GM21447 (cell line): ENCODE measurements around the gene CRLF2.
"Not testable (repeated sequence)": the region's sequence is repeated elsewhere in the genome, so short reads cannot be mapped to it uniquely, and the experiment has no call there.

ENCODE experiments used
- ATAC-seq: cut with Tn5 transposase; IDR thresholded peaks from one replicate; pipeline ENCODE4 v1.9.1; 2021; ENCODE audit not compliant: unreplicated experiment

CRLF2 gene

DNA sequence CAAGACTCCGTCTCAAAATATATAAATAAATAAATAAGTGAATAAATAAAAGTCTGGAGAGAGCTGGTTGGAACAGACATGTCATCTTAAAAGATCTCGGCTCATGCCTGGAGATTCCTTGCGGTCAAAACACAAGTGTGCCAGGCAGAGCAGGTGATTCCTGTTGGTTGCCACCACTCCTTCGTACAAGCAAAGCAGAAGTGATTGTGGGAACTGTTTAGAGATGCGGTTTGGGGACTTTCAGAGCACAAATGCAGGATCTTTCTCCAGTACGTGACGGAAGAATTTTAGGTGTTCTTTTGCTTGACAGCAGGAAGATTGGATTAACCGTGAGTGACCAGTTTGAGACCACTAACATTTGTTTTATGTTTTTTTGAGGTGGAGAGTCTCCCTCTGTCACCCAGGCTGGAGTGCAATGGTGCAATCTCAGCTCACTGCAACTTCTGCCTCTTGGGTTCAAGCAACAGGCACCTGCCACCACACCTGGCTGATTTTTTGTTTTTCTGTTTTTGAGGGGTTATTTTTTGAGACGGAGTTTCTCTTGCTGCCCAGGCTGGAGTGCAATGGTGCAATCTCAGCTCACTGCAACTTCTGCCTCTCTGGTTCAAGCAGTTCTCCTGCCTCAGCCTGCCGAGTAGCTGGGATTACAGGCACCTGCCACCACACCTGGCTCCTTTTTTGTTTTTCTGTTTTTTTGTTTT, 2.8 kb upstream of the CRLF2 start:
- ATAC-seq: no peak

DNA sequence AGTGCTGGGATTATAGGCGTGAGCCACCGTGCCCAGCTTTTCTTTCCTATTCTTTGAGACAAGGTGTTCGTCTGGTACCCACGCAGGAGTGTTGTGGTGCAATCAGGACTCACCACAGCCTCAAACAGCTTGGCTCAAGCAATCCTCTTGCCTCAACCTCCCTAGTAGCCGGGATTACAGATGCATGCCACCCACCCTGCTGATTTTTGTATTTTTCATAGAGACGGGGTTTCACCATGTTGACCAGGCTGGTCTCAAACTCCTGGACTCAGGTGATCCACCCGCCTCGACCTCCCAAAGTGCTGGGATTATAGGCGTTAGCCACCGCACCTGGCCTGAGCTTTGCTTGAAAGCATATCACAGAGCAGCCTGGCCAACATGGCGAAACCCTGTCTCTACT, 1.5 kb upstream of the CRLF2 start:
- no peak for ATAC-seq

DNA sequence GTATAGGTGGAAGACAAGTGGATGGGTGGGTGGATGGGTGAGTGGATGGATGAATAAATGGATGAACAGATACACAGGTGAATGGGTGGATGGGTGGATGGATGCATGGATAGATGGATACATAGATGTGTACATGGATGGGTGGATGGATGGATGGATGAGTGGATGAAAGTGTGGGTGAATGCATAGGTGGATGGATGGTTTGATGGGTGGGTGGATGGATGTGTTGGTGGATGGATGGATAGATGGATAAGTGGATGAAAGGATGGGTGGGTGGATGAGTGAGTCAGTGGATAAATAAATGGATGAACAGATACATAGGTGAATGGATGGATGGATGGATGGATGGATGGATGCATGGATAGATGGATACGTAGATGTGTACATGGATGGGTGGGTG, 1.6 kb downstream of the CRLF2 start:
- ATAC-seq: no peak

DNA sequence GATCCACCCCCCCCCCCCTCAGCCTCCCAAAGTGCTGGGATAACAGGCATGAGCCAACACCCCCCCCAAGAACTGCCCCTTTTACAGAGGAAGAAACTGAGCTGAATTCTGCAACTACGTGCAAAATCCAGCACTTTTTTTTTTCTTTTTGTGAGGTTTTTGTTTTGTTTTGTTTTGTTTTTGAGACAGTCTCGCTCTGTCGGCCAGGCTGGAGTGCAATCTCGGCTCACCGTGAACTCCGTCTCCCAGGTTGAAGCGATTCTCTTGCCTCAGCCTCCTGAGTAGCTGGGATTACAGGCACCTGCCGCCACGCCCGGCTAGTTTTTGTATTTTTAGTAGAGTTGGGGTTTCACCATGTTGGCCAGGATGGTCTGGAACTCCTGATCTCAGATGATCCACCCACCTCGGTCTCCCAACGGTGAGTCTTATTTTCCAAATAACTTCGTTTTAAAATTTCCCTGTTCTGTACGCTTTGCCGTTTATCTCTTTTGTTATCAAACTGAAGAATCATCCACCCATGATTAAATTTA, 4.9 kb downstream of the CRLF2 start:
- ATAC-seq: no peak

DNA sequence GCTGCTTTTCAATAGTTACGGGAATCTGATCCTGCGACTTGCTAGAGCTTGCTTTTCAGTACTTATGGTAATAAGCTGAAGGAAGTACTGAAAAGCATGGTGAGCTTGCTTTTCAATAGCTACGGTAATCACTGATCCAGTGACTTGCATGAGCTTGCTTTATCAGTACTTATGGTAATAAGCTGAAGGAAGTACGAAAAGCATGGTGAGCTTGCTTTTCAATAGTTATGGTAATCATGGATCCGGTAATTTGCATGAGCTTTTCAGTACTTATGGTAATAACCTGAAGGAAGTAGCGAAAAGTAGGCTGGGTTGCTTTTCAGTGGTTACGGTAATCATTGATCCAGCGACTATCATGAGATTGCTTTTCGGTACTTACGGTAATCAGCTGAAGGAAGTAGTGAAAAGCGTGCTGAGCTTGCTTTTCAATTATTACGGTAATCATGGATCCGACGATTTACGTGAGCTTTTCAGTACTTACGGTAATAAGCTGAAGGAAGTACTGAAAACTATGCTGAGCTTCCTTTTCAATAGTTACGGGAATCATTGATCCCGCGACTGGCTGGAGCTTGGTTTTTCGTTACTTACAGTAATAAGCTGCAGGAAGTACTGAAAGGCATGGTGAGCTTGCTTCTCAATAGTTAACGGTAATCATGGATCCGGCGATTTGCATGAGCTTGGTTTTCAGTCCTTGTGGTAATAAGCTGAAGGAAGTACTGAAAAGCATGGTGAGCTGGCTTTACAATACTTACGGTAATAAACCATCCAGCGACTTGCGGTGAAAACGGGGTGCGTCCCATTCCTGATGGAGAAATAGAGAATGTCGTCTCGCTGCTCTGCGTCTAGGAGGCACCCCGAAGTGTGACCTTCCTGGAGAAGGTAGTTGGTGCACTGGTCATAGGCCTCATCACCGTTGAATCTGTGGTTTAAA, 6.5 kb downstream of the CRLF2 start:
- no peak for ATAC-seq

DNA sequence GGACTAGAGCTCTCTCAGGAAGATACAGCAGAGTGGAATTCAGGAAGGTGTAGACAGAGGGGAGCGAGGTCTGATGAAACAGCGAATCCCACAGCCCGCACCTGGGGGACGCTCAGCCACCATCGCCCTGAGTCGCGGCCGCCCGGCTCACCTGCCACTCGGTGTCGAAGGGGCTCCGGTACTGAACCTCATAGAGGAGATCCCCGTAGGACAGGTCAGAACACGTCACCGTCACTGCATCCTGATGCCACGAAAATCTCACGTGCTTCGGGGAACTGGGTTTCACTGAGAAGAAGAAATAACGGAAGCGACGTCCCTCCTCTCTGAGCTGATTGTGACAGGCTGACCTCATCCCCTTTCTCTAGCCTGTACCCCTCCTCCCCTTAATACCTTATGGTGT, 10.2 kb downstream of the CRLF2 start:
- no peak for ATAC-seq

DNA sequence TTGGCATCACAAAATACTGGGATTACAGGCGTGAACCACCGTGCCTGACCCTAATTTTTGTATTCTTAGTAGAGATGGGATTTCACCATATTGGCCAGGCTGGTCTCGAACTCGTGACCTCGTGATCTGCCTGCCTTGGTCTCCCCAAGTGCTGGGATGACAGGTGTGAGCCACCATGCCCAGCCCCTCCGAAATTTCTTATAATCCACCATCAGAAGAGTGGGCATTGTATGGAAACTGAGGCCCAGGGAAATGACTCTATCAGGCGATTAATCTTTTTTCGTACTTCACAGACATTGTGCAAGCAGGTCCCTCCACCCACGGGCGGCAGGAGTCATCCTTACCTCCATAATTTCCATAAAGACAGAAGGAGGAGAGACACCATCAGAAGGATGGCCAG, 16.0 kb downstream of the CRLF2 start:
- ATAC-seq: no peak

DNA sequence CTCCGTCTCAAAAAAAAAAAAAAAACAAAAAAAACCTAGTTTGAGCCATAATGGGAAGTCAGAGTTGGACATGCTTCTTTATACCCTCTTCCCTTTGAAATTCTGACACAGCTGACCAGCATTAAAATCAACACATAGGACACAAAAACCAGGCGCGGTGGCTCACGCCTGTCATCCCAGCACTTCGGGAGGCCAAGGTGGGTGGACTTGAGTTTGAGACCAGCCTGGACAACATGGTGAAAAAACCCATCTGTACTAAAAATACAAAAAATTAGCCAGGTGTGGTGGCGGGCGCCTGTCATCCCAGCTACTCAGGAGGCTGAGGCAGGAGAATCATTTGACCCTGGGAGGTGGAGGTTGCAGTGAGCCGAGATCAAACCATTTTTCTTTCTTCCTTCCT, 20.3 kb downstream of the CRLF2 start:
- not testable (repeated sequence) for ATAC-seq

DNA sequence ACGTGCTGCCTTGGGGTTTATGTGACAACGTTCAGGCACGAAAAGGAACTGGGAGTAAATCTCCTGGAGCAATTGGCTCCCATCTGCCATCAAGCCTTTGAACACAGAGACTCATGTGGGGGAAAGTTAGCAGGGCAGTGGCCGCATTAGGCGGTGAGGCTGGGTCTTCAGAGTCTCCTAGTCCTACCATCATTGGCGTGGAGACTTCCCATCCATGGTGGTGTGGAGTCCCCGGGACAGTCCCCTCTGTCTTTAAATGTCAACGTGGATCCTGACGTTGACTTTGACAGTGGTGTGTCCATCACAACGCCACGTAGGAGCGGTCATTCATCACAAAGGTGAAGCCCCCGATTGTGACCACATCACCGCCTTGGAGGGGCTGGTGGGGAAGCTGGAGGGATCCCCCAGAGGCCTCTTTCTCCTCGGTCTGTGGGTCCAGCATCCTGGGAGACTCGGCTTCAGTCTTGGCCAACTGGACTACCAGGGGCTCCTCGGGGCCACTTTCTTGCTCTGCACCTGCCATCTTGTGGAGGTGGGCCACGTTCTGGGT, 21.8 kb downstream of the CRLF2 start:
- no peak for ATAC-seq

DNA sequence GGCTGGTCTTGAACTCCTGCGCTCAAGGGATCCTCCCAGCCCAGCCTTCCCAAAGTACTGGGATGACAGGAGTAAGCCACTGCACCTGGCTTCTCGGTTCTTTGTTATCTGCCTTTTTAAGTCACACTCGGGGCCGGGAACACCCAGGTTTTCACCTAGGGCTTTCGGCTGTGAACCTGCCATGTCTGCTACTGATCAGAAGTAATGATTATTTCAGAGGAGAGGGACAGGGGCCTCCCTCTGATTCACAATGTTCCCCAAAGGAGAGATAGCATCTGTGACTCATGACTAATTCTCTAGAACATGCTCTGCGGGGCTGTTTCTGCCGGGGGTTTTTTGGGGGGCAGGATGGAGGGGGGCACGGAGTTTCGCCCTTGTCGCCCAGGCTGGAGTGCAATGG, 26.9 kb downstream of the CRLF2 start:
- no peak for ATAC-seq

DNA sequence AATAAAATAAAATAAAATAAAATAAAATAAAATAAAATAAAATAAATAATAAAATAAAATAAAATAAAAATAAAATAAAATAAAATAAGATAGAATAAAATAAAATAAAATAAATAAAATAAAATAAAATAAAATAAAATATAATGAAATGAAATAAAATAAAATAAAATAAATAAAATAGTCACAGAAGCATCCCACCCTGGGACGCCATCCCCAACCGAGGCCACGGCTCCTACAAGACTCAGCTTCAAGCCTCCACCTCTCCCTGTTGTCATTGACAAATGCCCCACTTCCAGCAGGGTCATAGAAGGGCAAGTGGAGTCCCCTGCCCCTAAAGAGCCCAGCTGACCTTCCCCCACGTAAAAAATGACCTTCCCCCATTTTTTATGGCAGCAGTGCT, 30.2 kb downstream of the CRLF2 start:
- no peak for ATAC-seq

DNA sequence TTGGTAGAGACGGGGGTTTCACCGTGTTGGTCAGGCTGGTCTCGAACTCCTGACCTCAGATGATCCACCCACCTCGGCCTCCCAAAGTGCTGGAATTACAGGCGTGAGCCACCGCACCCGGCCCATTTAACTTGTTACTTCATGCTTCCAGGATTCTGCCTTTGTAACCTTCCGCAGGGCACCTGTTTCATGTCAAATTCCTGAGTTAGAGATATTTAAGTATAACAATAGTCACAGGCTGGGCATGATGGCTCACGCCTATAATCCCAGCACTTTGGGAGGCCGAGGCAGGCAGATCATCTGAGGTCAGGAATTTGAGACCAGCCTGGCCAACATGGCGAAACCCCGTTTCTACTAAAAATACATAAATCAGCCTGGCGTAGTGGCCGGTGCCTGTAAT, 30.8 kb downstream of the CRLF2 start:
- not testable (repeated sequence) for ATAC-seq

DNA sequence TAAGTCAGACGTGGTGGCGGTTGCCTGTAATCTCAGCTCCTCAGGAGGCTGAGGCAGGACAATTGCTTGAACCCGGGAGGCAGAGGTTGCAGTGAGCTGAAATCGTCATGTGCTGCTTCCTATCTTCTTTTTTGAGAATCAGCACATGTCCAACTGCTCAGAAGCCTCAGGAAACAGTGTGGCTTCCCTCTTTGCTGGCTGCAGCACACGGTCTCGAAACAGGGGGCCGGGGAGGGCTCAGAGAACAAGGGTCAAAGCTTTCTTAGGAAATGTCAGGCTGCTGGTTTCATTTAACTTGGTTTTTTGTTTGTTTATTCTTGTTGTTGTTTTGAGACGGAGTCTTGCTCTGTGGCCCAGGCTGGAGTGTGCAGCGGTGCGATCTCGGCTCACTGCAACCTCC, 31.3 kb downstream of the CRLF2 start:
- no peak for ATAC-seq

DNA sequence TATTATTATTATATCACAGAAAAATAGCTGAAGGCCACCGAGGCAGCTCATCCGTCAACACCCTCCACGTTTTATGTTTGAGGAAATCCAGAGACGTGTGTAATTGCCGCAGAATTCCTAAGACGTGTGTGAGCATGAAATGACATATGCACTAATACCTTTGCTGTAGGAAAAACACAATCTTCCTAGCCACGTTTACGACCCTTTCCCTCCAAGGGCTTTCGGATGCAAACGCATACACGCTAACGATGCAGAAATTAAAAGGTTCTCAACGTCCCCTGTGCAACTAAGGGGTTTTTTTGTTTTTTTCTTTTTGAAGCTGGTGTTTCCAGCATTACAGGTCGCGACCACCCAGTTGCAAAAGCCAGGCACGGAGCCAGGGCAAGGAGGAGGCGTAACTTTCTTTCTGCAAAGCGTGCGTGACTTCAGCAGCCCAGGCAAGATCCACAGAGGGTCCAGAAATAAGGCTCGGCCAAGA, 33.8 kb downstream of the CRLF2 start:
- no peak for ATAC-seq

DNA sequence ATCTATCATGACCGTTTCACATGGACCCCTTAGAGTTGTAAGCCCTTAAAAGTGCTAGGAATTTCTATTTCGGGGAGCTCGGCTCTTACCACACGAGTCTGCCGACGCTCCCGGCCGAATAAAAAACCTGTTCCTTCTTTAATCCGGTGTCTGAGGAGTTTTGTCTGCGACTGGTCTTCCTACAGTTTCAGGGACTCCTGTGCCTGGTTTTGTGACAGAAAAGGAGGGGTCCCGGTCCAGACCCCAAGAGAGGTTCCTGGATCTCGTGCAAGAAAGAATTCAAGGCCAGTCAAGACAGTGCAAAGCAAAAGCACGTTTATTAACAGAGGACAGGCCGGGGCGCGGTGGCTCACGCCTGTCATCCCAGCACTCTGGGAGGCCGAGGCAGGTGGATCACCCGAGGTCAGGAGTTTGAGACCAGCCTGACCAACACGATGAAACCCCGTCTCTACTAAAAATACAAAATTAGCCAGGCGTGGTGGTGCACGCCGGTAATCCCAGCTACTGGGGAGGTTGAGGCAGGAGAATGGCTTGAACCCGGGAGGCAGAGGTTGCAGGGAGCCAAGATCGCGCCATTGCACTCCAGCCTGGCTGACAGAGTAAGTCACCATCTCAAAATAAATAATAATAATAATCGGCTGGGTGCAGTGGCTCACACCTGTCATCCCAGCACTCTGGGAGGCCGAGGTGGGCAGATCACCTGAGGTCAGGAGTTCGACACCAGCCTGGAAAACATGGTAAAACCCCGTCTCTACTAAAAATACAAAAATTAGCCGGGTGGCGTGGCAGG, 35.7 kb downstream of the CRLF2 start:
- ATAC-seq: not testable (repeated sequence)

DNA sequence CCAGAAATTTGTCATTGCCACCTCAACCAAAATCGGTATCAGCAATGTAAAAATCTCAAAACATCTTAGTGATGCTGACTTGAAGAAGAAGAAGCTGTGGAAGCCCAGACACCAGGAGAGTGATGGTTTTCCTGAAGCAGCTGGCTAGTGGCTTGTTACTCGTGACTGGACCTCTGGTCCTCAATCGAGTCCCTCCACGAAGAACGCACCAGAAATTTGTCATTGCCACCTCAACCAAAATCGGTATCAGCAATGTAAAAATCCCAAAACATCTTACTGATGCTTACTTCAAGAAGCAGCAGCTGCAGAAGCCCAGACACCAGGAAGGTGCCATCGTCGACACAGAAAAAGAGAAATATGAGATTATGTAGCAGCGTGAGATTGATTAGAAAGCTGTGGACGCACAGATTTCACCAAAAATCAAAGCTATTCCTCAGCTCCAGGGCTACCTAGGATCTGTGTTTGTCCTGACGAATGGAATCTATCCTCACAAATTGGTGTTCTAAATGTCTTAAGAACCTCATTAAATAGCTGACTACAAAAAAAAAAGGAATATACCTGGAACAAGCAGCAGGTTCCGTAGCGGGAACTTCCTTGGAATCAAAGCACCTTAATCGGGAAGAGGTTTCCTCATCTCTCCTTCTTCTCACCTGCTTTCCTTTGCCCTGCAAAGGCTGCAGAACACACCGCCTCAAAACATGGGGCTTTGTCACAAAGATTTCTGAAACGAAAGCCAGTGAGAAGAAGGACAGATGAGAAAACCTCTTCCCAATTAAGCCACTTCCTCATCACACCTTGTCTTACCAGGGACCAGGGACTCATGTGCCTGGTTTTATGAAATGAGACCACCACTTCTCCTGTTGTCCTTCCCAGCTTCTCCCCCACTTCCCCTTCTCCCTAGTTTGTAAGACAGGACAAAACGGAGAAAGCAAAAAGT, 37.6 kb downstream of the CRLF2 start:
- ATAC-seq: not testable (repeated sequence)

DNA sequence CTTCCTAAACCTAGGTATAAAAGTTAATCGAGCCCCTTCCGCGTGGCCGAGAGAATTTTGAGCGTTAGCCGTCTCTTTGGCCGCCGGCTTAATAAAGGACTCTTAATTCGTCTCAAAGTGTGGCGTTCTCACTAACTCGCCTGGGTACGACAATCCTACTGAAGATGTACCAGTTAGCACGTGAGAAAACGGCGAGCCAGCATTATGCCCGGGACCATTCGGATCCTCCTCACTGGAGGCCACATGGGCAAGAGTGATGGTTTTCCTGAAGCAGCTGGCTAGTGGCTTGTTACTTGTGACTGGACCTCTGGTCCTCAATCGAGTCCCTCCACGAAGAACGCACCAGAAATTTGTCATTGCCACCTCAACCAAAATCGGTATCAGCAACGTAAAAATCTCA, 39.0 kb downstream of the CRLF2 start:
- not testable (repeated sequence) for ATAC-seq

DNA sequence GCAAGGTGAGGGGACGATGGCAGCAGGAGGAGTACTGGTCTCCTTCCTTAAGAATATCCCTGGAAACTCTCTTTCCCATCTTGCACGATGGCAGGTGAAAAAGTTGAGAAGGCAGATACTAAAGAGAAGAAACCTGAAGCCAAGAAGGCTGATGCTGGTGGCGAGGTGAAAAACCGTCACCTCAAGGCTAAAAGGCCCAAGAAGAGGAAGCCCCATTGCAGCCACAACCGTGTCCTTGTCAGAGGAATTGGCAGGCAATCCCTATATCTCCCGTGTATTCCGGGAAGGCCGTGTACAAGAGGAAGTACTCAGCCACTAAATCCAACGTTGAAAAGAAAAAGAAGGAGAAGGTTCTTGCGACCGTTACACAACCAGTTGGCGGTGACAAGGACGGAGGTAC, 40.0 kb downstream of the CRLF2 start:
- no peak for ATAC-seq

DNA sequence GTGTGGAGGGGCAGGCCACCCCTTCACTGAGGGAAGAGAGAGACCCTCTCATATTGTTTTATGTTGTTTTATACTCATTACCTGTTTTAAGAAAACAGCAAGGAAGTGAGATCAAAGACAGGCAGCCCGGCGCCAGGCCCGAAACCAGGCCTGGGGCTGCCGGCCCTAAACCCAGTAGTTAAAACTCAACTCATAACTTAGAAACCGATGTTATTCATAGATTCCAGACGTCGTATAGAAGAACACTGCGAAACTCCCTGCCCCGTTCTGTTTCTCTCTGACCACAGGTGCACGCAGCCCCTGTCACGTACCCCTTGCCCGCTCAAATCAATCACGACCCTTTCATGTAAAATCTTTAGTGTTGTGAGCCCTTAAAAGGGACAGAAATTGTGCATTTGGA, 40.5 kb downstream of the CRLF2 start:
- not testable (repeated sequence) for ATAC-seq

DNA sequence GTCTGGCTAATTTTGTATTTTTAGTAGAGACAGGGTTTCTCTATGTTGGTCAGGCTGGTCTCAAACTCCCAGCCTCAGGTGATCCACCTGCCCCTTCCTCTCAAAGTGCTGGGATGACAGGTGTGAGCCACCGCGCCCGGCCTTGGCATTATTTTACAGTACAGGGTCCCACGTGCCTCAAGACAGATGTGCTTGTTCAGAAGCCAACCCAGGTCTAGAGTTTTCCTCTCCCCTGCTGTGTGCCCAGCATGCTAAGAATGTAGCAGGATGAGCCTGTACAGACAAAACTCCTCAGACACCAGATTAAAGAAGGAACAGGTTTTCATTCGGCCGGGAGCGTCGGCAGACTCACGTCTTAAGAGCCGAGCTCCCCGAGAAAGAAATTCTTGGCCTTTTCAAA, 42.2 kb downstream of the CRLF2 start:
- no peak for ATAC-seq
